Lower lobe of right lung (tissue), 2 donors: ENCODE measurements around the gene RAPGEF6. TPM values are rescaled to one million over a fixed set of nuclear protein-coding genes. Genes with fewer than 3 reads are reported as not detected.
A peak's percentile ranks its signal among the peaks of the same experiment; 100 is the strongest.
"Not testable (repeated sequence)": the region's sequence is repeated elsewhere in the genome, so short reads cannot be mapped to it uniquely, and the experiment has no call there.

Experiments used
- ATAC-seq, 2 donors: fragments of 200-7000 bp; cut with Tn5 transposase; one replicate each; pipeline ENCODE4 v1.9.1; 2020 to 2022; ENCODE audit warnings: mild to moderate bottlenecking in 2 of 2, moderate library complexity in 2 of 2
- DNase-seq: peaks from one replicate; pipeline ENCODE4 v3.0.0-alpha.2; 2020
- H3K27ac ChIP-seq: fragments of 200-600 bp; one replicate; pipeline ENCODE4 v1.8.0; 2022
- H3K27me3 ChIP-seq: fragments of 200-600 bp; one replicate; pipeline ENCODE4 v1.8.0; 2022; ENCODE audit warnings: low read depth
- H3K36me3 ChIP-seq: fragments of 200-600 bp; one replicate; pipeline ENCODE4 v1.8.0; 2022; ENCODE audit warnings: mild to moderate bottlenecking
- H3K4me1 ChIP-seq: fragments of 200-600 bp; one replicate; pipeline ENCODE4 v1.8.0; 2022
- H3K4me3 ChIP-seq: fragments of 200-600 bp; one replicate; pipeline ENCODE4 v1.8.0; 2022; ENCODE audit warnings: mild to moderate bottlenecking
- H3K9me3 ChIP-seq: fragments of 200-600 bp; one replicate; pipeline ENCODE4 v1.8.0; 2022
- CTCF ChIP-seq: fragments of 200-600 bp; IDR thresholded peaks from one replicate; pipeline ENCODE4 v1.8.0; 2022; ENCODE audit warnings: antibody characterized with exemption, mild to moderate bottlenecking
- intact Hi-C: fragments of 100-400 bp; cut with DNase I; formaldehyde crosslinking; loops from one replicate; pipeline ENCODE4 v1.11.0; 2022
- total RNA-seq: library from RNA; stranded (reverse); fragmentation: NEBNext Ultra II Directional; extraction: Animal tissue kit (Norgen Biotek cat#: 25700); gene quantifications from one replicate; pipeline ENCODE4 v1.2.1, GENCODE V29; 2021
- donor health status: DM: no; HTN: yes; CAD: no; lungs with severe emphysema.

Gene RAPGEF6
- total RNA-seq, 1 donor from 2014 or later, result 21.7 TPM

- TF ChIP-seq CTCF, result no peak
- no peak for ATAC-seq
- H3K36me3 ChIP-seq, result no peaks in the 10 kb centered on the region
- H3K4me3 ChIP-seq, result no peak overlapping the region
- no peak overlapping the region for H3K27ac ChIP-seq
- H3K27me3 ChIP-seq, result no peaks in the 10 kb centered on the region
- intact Hi-C loops, result no loop called here
- peaks cover 11% of the 10 kb centered on the region for H3K4me1 ChIP-seq
- DNase-seq, result no peak
- H3K9me3 ChIP-seq, result no peaks in the 10 kb centered on the region
Observed at GRCh38 chr5:131595088-131596033, 39.7 kb downstream of the RAPGEF6 start.

- no peak for ATAC-seq
- Histone ChIP-seq H3K9me3 (no peaks in the 10 kb centered on the region), H3K27ac (no peak overlapping the region), H3K36me3 (no peaks in the 10 kb centered on the region), H3K4me1 (peaks cover 18% of the 10 kb centered on the region), H3K4me3 (no peak overlapping the region), H3K27me3 (no peaks in the 10 kb centered on the region)
- no peak for DNase-seq
- TF ChIP-seq CTCF, result no peak
- intact Hi-C loops, result loop anchor here (5.0 kb wide), 1 partner anchor 413 kb away; no protein-coding TSS in a partner anchor
Observed at GRCh38 chr5:131593921-131594320, 41.1 kb downstream of the RAPGEF6 start.

- not testable (repeated sequence) for H3K9me3 ChIP-seq, H3K4me3 ChIP-seq, H3K36me3 ChIP-seq, H3K27ac ChIP-seq, DNase-seq, H3K27me3 ChIP-seq, ATAC-seq
- intact Hi-C loops, result loop anchor here (5.0 kb wide), 1 partner anchor 414 kb away; no protein-coding TSS in a partner anchor
- peaks cover 18% of the 10 kb centered on the region for H3K4me1 ChIP-seq
Observed at GRCh38 chr5:131593436-131593835, 41.6 kb downstream of the RAPGEF6 start.

GRCh38 chr5:131589510-131590348, 45.3 kb downstream of the RAPGEF6 start:
- Histone ChIP-seq H3K27ac (no peak overlapping the region), H3K27me3 (no peaks in the 10 kb centered on the region), H3K9me3 (no peaks in the 10 kb centered on the region), H3K4me3 (no peak overlapping the region), H3K4me1 (peaks cover 18% of the 10 kb centered on the region), H3K36me3 (no peaks in the 10 kb centered on the region)
- ATAC-seq, result peak; percentile 77 to 78
- TF ChIP-seq CTCF, result peak; percentile 80
- intact Hi-C loops, result loop anchor here (5.0 kb wide), 1 partner anchor 418 kb away; no protein-coding TSS in a partner anchor
- DNase-seq, result no peak

- no peak for TF ChIP-seq CTCF
- no peak overlapping the region for H3K4me3 ChIP-seq
- no peaks in the 10 kb centered on the region for H3K36me3 ChIP-seq
- H3K4me1 ChIP-seq, result peaks cover 7% of the 10 kb centered on the region
- H3K9me3 ChIP-seq, result no peaks in the 10 kb centered on the region
- no peak overlapping the region for H3K27ac ChIP-seq
- no peak for DNase-seq
- intact Hi-C loops, result no loop called here
- ATAC-seq, result no peak
- H3K27me3 ChIP-seq, result no peaks in the 10 kb centered on the region
Observed at GRCh38 chr5:131587541-131587940, 47.5 kb downstream of the RAPGEF6 start.
